GM12891 (cell line): ENCODE results near the gene F8A2.

ENCODE experiments used
- POLR2A ChIP-seq: IDR thresholded peaks from 2 replicates; pipeline ENCODE4 v1.6.1; 2011; ENCODE audit warnings: low read depth, low read length, control low read depth
- POLR2AphosphoS5 ChIP-seq: IDR thresholded peaks from 2 replicates; pipeline ENCODE4 v1.6.1; 2011; ENCODE audit warnings: low read depth, low read length, control low read depth
- POU2F2 ChIP-seq: IDR thresholded peaks from 2 replicates; pipeline ENCODE4 v1.6.1; 2011; ENCODE audit warnings: low read depth, mild to moderate bottlenecking, control low read depth, low read length, moderate library complexity
- TAF1 ChIP-seq: IDR thresholded peaks from 2 replicates; pipeline ENCODE4 v1.6.1; 2011; ENCODE audit warnings: low read depth, low read length, control low read depth

- TF ChIP-seq POLR2AphosphoS5 (no peak), POU2F2 (no peak), POLR2A (no peak), TAF1 (no peak)
Observed at GRCh38 chrX:155389634-155390033, 7.7 kb downstream of the F8A2 start.
